Keratinocyte (primary cell): ENCODE results near the gene CNTNAP2. TPM values are rescaled to one million over a fixed set of nuclear protein-coding genes. Genes with fewer than 3 reads are reported as not detected.

Experiments
- DNase-seq: peaks from one replicate; pipeline ENCODE4 v3.0.0-alpha.2; 2011; ENCODE audit warnings: low read depth, missing footprints, low spot score
- FAIRE-seq: peaks from 2 replicates; lab custom pipeline; 2011; peaks lifted over from hg19 to GRCh38; lab: Jason Lieb, UNC
- H2AFZ ChIP-seq: 2 replicates; pipeline ENCODE4 v1.6.0; 2012; ENCODE audit warnings: low read length, control low read depth, inconsistent platforms; ENCODE audit not compliant: control insufficient read depth
- H3K27ac ChIP-seq: 2 replicates; pipeline ENCODE4 v1.5.1; 2011; ENCODE audit warnings: low read length; ENCODE audit not compliant: control insufficient read depth, insufficient read depth
- H3K27me3 ChIP-seq: 3 replicates; pipeline ENCODE4 v1.6.0; 2011; ENCODE audit warnings: low read length; ENCODE audit not compliant: control insufficient read depth, insufficient read depth; ENCODE audit errors: extremely low read depth
- H3K36me3 ChIP-seq, 2 experiments: 2 replicates in 1 of 2; 3 replicates in 1 of 2; pipeline ENCODE4 v1.5.1; 2011; ENCODE audit warnings: low read length in 2 of 2, mild to moderate bottlenecking in 1 of 2; ENCODE audit not compliant: control insufficient read depth in 2 of 2, insufficient read depth in 2 of 2; ENCODE audit errors: extremely low read depth in 1 of 2
- H3K4me1 ChIP-seq: 3 replicates; pipeline ENCODE4 v1.5.1; 2011; ENCODE audit warnings: low read length; ENCODE audit not compliant: control insufficient read depth, insufficient read depth; ENCODE audit errors: extremely low read depth
- H3K4me2 ChIP-seq: 3 replicates; pipeline ENCODE4 v1.6.0; 2011; ENCODE audit warnings: low read depth, low read length; ENCODE audit not compliant: control insufficient read depth, insufficient read depth; ENCODE audit errors: extremely low read depth
- H3K4me3 ChIP-seq, 3 experiments: fragments of 200-600 bp in 1 of 3; sonication (generic) in 1 of 3; 2 replicates in 2 of 3; 3 replicates in 1 of 3; pipeline ENCODE4 v1.5.1; 2011 to 2016; ENCODE audit warnings: low read length in 3 of 3, mild to moderate bottlenecking in 3 of 3, control low read depth in 2 of 3, inconsistent platforms in 1 of 3, low read depth in 1 of 3, mixed read lengths in 1 of 3, mixed run types in 1 of 3, moderate library complexity in 1 of 3; ENCODE audit not compliant: control insufficient read depth in 2 of 3, insufficient read depth in 2 of 3; ENCODE audit errors: extremely low read depth in 1 of 3
- H3K79me2 ChIP-seq: 2 replicates; pipeline ENCODE4 v1.6.0; 2012; ENCODE audit warnings: low read length; ENCODE audit not compliant: control insufficient read depth, insufficient read depth
- H3K9ac ChIP-seq: 3 replicates; pipeline ENCODE4 v1.6.0; 2011; ENCODE audit warnings: low read length; ENCODE audit not compliant: control insufficient read depth, insufficient read depth; ENCODE audit errors: extremely low read depth
- H3K9me1 ChIP-seq: 3 replicates; pipeline ENCODE4 v1.6.0; 2011; ENCODE audit warnings: low read length; ENCODE audit not compliant: control insufficient read depth, insufficient read depth; ENCODE audit errors: extremely low read depth
- H3K9me3 ChIP-seq: 2 replicates; pipeline ENCODE4 v1.5.1; 2012; ENCODE audit warnings: low read depth, low read length; ENCODE audit not compliant: control insufficient read depth
- H4K20me1 ChIP-seq: 3 replicates; pipeline ENCODE4 v1.6.0; 2011; ENCODE audit warnings: low read length; ENCODE audit not compliant: control insufficient read depth, insufficient read depth; ENCODE audit errors: extremely low read depth
- CTCF ChIP-seq, 3 experiments: IDR thresholded peaks in 1 of 3; conservative IDR thresholded peaks in 1 of 3; optimal IDR thresholded peaks in 1 of 3; 2 replicates in 2 of 3; 3 replicates in 1 of 3; pipeline versions ENCODE3 to v1.5.1; 2011; ENCODE audit warnings: low read length in 3 of 3, mild to moderate bottlenecking in 3 of 3, moderate library complexity in 2 of 3, control low read depth in 1 of 3, inconsistent platforms in 1 of 3; ENCODE audit not compliant: insufficient read depth in 2 of 3; ENCODE audit errors: extremely low read depth in 1 of 3
- EZH2 ChIP-seq: IDR thresholded peaks from one replicate; pipeline ENCODE4 v1.6.1; 2012; ENCODE audit warnings: inconsistent platforms, mild to moderate bottlenecking, low read length, moderate library complexity
- dilution Hi-C: fragments of 300-500 bp; cut with MboI; formaldehyde crosslinking; loops from one replicate; pipeline ENCODE4 v1.7.0; 2020; ENCODE audit warnings: low sequenced_read_pairs; ENCODE audit not compliant: extremely low pct_ligation_motif_present
- polyA plus RNA-seq, 5 experiments: library from polyadenylated mRNA; depleted of rRNA in 3 of 5; stranded (reverse) in 3 of 5; stranded (forward) in 1 of 5; unstranded in 1 of 5; fragments of >200 nt; gene quantifications; 1 replicate in 1 of 5; 2 replicates in 3 of 5; 3 replicates in 1 of 5; pipeline versions ENCODE4 v1.2.1 to v1.2.3, GENCODE V29; 2011 to 2012; ENCODE audit warnings: missing spikeins in 2 of 5, low read depth in 1 of 5, low replicate concordance in 1 of 5

Gene CNTNAP2
- polyA plus RNA-seq, 1 donor (not counting 4 experiments of a cell fraction or from before 2014, with no cell fraction given), result 1.4 TPM

DNA sequence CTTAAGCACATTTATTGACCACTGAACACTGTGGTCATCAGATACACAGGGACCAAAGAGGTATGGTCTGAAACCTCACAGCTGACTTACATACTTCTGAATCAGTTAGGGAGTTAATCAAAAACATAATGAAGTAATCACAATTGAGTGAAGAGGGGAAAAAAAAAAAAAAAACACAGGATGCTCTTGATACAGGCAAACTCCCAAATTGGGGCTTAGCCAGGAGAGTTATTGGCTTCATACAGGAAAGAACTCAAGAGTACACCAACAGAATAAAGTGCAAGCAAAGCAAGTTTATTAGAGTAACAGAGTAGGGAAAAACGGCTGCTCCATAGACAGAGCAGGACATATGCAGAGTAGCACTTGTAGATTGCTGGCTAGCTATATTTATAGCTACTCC, 917.0 kb downstream of the CNTNAP2 start:
- no peak overlapping the region for H3K9ac ChIP-seq
- no peak overlapping the region for H3K4me2 ChIP-seq
- H3K9me3 ChIP-seq, result peaks cover 2% of the 10 kb centered on the region
- H2AFZ ChIP-seq, result no peak overlapping the region
- H3K4me3 ChIP-seq, result no peak overlapping the region
- no peaks in the 10 kb centered on the region for H3K79me2 ChIP-seq
- TF ChIP-seq CTCF (optimal IDR thresholded peaks at IDR 0.05 in 1 of 3, IDR thresholded peaks at IDR 0.05 in 1 of 3, conservative IDR thresholded peaks at IDR 0.05 in 1 of 3; ENCODE audit: extremely low read depth in 1 of 3, insufficient read depth in 2 of 3, low read length in 3 of 3), result no peak
- TF ChIP-seq EZH2, result no peak
- no peaks in the 10 kb centered on the region for H3K9me1 ChIP-seq
- no peaks in the 10 kb centered on the region for H3K27me3 ChIP-seq
- no peak overlapping the region for H3K27ac ChIP-seq
- dilution Hi-C loops, result no loop called here
- H3K36me3 ChIP-seq, result no peaks in the 10 kb centered on the region
- DNase-seq (no peak), FAIRE-seq (no peak)
- no peaks in the 10 kb centered on the region for H3K4me1 ChIP-seq
- H4K20me1 ChIP-seq, result no peaks in the 10 kb centered on the region

DNA sequence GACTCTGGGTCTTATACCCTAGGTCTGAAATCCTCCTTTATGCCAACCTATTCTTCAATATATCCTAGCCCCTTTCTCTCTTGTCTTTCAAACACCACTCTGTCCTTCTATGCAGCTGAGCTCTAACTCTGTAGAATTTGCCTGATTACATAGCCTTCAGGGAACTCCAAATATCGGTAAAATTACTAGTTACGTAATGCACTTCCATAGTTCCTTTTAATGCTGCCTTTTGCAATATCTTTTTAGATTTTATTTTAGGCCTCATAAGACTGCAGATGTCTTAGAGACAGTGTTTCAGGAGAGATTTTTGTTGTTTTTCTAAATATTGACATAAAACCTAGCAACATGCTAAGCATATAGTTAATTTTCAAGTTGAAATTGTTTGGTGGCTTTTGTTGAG, 924.8 kb downstream of the CNTNAP2 start:
- Histone ChIP-seq H3K4me3 (no peak overlapping the region), H3K9me1 (no peaks in the 10 kb centered on the region), H3K27me3 (no peaks in the 10 kb centered on the region), H3K79me2 (no peaks in the 10 kb centered on the region), H3K9ac (no peak overlapping the region), H4K20me1 (no peaks in the 10 kb centered on the region), H3K4me2 (no peak overlapping the region), H2AFZ (no peak overlapping the region), H3K4me1 (no peaks in the 10 kb centered on the region), H3K27ac (no peak overlapping the region), H3K9me3 (peaks cover 2% of the 10 kb centered on the region), H3K36me3 (no peaks in the 10 kb centered on the region)
- dilution Hi-C loops, result no loop called here
- no peak for DNase-seq
- no peak for FAIRE-seq
- TF ChIP-seq CTCF (optimal IDR thresholded peaks at IDR 0.05 in 1 of 3, IDR thresholded peaks at IDR 0.05 in 1 of 3, conservative IDR thresholded peaks at IDR 0.05 in 1 of 3; ENCODE audit: extremely low read depth in 1 of 3, insufficient read depth in 2 of 3, low read length in 3 of 3) (no peak), EZH2 (no peak)
